ENCODE measurements around the gene CAMK2N2.

Gene CAMK2N2

GRCh38 chr3:184241447-184242296, 19.7 kb downstream of the CAMK2N2 start:
- H2AFZ ChIP-seq (ENCODE audit: low read depth, low read length) = no peak overlapping the region
- no peak overlapping the region for H3K9ac ChIP-seq (ENCODE audit: low read length)
- no peaks in the 10 kb centered on the region for H3K9me3 ChIP-seq (ENCODE audit: insufficient read depth, low read length)
- H3K4me2 ChIP-seq (ENCODE audit: low read length) = no peak overlapping the region
- peak; percentile 19; the same call in 1 of the 2 replicates for TF ChIP-seq CTCF (IDR thresholded peaks at IDR 0.05; ENCODE audit: low read depth, low read length)
- TF ChIP-seq EZH2phosphoT487 (IDR thresholded peaks at IDR 0.05; ENCODE audit: low read depth) = no peak
- no peak overlapping the region for H3K4me3 ChIP-seq (ENCODE audit: low read length)
- H4K20me1 ChIP-seq (ENCODE audit: insufficient read depth, low read length) = no peaks in the 10 kb centered on the region
- H3K27me3 ChIP-seq (ENCODE audit: low read depth, low read length) = no peaks in the 10 kb centered on the region
- H3K36me3 ChIP-seq (replicated peaks; ENCODE audit: low read depth, low read length) = peaks cover 23% of the 10 kb centered on the region
- H3K79me2 ChIP-seq (ENCODE audit: low read length) = 0 out of 2 replicates have a peak, but pooled peaks cover 10% of the 10 kb centered on the region
- no peak overlapping the region for H3K27ac ChIP-seq (ENCODE audit: low read length)
- H3K4me1 ChIP-seq (ENCODE audit: low read length) = no peaks in the 10 kb centered on the region

DNA sequence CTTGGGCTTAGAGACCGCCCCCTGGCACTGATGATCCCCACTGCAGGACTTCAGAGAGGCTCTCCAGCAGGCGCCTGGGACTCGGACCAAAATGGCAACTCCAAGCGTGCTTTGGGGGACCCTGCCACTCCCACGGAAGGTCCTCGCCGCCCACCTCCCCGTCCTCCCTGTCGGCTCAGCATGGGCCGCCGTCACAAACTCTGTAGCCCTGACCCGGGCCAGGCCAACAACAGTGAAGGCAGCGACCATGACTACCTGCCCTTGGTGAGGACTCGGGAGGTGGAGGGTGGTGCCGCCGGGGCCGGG, 20.3 kb downstream of the CAMK2N2 start:
- Histone ChIP-seq H3K4me2 (ENCODE audit: low read length) (no peak overlapping the region), H2AFZ (ENCODE audit: low read depth, low read length) (no peak overlapping the region), H3K79me2 (ENCODE audit: low read length) (0 out of 2 replicates have a peak, but pooled peaks cover 5% of the 10 kb centered on the region), H3K27me3 (ENCODE audit: low read depth, low read length) (no peaks in the 10 kb centered on the region), H3K36me3 (replicated peaks; ENCODE audit: low read depth, low read length) (peaks cover 23% of the 10 kb centered on the region), H3K9ac (ENCODE audit: low read length) (no peak overlapping the region), H3K27ac (ENCODE audit: low read length) (no peak overlapping the region), H4K20me1 (ENCODE audit: insufficient read depth, low read length) (no peaks in the 10 kb centered on the region), H3K4me1 (ENCODE audit: low read length) (no peaks in the 10 kb centered on the region), H3K4me3 (ENCODE audit: low read length) (no peak overlapping the region), H3K9me3 (ENCODE audit: insufficient read depth, low read length) (no peaks in the 10 kb centered on the region)
- TF ChIP-seq CTCF (IDR thresholded peaks at IDR 0.05; ENCODE audit: low read depth, low read length) (no peak), EZH2phosphoT487 (IDR thresholded peaks at IDR 0.05; ENCODE audit: low read depth) (no peak)

DNA sequence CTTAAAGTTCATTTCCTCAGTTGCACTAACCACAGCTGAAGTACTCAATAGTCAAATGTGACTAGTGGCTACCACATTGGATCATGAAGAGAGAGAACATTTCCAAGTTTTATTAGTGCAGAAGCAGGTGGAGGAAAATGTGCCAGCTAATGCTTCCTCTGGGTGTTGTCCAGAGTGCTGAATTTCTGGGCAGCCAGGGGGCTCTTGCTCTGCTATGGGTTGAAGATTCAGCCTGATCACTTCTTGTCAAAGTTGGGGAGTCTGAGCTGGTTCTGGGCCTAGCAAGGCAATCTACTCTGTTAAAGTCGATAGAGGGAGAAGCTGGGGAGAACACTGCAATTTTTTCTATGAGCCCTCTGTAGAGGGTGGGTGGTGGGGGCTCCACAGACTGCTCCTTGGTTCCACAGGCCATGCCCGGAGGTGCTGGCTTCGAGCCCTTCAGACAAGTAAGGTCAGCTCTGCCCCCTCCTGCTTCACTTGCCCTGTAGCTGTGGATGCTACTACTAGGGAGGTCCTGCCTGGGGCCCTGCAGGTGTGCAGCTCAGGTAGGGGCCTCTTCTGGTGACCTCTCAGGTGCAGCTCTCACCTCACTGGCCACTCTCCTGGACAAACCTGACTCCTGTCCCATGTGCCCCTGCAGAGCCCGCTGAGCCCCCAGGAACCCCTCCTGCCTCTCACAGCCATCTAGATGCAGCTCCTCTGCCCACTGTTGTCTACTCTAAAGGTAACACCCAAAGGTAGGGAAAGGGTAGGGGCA, 20.8 kb downstream of the CAMK2N2 start:
- H3K4me2 ChIP-seq (ENCODE audit: low read length) = no peak overlapping the region
- H3K36me3 ChIP-seq (replicated peaks; ENCODE audit: low read depth, low read length) = peaks cover 23% of the 10 kb centered on the region
- TF ChIP-seq CTCF (IDR thresholded peaks at IDR 0.05; ENCODE audit: low read depth, low read length) (no peak), EZH2phosphoT487 (IDR thresholded peaks at IDR 0.05; ENCODE audit: low read depth) (no peak)
- H3K9me3 ChIP-seq (ENCODE audit: insufficient read depth, low read length) = no peaks in the 10 kb centered on the region
- H3K4me1 ChIP-seq (ENCODE audit: low read length) = no peaks in the 10 kb centered on the region
- no peak overlapping the region for H3K9ac ChIP-seq (ENCODE audit: low read length)
- no peaks in the 10 kb centered on the region for H3K79me2 ChIP-seq (ENCODE audit: low read length)
- H4K20me1 ChIP-seq (ENCODE audit: insufficient read depth, low read length) = no peaks in the 10 kb centered on the region
- no peak overlapping the region for H3K4me3 ChIP-seq (ENCODE audit: low read length)
- H3K27ac ChIP-seq (ENCODE audit: low read length) = no peak overlapping the region
- no peak overlapping the region for H2AFZ ChIP-seq (ENCODE audit: low read depth, low read length)
- no peaks in the 10 kb centered on the region for H3K27me3 ChIP-seq (ENCODE audit: low read depth, low read length)

DNA sequence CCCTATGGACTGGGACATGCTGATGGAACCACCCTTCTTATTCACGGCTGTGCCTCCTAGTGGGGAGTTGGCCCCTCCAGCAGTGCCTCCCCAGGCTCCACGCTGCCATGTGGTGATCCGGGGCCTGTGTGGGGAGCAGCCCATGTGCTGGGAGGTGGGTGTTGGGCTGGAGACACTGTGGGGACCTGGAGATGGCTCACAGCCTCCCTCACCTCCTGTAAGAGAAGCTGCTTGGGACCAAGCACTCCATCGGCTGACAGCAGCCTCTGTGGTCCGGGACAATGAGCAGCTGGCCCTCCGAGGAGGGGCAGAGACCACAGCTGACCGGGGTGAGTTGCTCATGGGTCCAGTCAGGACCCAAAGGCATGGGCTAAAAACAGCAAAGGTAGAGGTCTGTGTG, 21.6 kb downstream of the CAMK2N2 start:
- Histone ChIP-seq H3K9ac (ENCODE audit: low read length) (no peak overlapping the region), H3K4me2 (ENCODE audit: low read length) (no peak overlapping the region), H3K4me3 (ENCODE audit: low read length) (no peak overlapping the region), H3K27me3 (ENCODE audit: low read depth, low read length) (no peaks in the 10 kb centered on the region), H3K4me1 (ENCODE audit: low read length) (no peaks in the 10 kb centered on the region), H3K36me3 (replicated peaks; ENCODE audit: low read depth, low read length) (peaks cover 16% of the 10 kb centered on the region), H3K79me2 (ENCODE audit: low read length) (no peaks in the 10 kb centered on the region), H2AFZ (ENCODE audit: low read depth, low read length) (no peak overlapping the region), H3K27ac (ENCODE audit: low read length) (no peak overlapping the region), H4K20me1 (ENCODE audit: insufficient read depth, low read length) (no peaks in the 10 kb centered on the region), H3K9me3 (ENCODE audit: insufficient read depth, low read length) (no peaks in the 10 kb centered on the region)
- no peak for TF ChIP-seq CTCF (IDR thresholded peaks at IDR 0.05; ENCODE audit: low read depth, low read length)
- no peak for TF ChIP-seq EZH2phosphoT487 (IDR thresholded peaks at IDR 0.05; ENCODE audit: low read depth)
